Limb (tissue), 2 donors: ENCODE results near the gene TPO.
"Not testable (repeated sequence)": the region's sequence is repeated elsewhere in the genome, so short reads cannot be mapped to it uniquely, and the experiment has no call there.

ENCODE experiments used
- DNase-seq, 2 donors: peaks; one replicate each; pipeline ENCODE4 v3.0.0-alpha.2; 2016; ENCODE audit errors: extremely low spot score in 2 of 2

The TPO gene

DNA sequence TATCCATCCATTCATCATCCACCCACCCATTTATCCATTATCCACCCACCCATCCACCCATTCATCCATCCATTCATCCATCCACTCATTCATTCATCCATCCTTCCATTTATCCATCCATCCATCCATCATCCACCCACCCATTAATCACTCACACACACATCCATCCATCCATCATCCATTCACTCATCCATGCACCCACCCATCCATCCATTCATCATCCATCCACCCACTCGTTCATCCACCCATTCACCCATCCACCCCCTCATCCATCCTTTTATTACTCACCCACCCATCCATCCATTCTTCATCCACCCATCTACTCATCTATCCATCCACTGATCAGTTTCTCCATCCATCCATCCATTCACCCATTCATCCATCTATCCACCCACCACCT lies 8.1 kb upstream of the TPO start:
- DNase-seq = no peak

DNA sequence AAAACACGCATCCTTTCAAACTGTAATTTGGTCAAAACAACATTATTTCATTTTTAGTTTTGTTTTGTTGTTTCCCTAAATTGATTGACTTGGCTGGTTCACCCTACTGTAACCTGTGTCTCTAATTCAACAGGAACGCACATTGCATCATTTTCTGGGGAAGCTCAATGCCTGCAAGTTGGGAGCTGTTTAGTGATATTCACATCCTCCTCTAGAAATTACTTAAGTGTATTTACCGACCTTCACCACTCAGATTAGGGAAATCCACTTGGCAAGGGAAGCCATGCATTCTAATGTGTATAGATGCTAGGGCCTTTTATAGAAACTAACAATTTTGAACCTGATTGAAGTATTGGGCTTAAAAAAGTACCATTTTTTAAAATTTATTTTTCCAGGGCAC lies 7.3 kb upstream of the TPO start:
- no peak for DNase-seq

GRCh38 chr2:1406434-1406833 lies 6.8 kb upstream of the TPO start:
- DNase-seq = no peak

- DNase-seq = no peak
Measured at GRCh38 chr2:1407950-1408675, 5.2 kb upstream of the TPO start.

- no peak for DNase-seq
Measured at GRCh38 chr2:1414121-1414520, 858 bp downstream of the TPO start.

DNA sequence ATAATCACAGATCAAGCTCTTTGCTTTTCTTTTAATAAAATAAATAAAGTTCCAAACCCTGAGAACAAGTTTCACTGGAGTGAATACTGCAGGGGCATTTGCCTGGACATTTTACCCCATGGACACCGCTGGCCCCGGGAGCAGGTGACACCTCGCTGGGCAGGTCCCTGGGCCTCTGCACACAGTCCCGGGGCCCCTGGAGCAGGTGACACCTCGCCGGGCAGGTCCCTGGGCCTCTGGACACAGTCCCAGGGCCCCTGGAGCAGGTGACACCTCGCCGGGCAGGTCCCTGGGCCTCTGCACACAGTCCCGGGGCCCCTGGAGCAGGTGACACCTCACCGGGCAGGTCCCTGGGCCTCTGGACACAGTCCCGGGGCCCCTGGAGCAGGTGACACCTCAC lies 1.6 kb downstream of the TPO start:
- DNase-seq = not testable (repeated sequence)

DNA sequence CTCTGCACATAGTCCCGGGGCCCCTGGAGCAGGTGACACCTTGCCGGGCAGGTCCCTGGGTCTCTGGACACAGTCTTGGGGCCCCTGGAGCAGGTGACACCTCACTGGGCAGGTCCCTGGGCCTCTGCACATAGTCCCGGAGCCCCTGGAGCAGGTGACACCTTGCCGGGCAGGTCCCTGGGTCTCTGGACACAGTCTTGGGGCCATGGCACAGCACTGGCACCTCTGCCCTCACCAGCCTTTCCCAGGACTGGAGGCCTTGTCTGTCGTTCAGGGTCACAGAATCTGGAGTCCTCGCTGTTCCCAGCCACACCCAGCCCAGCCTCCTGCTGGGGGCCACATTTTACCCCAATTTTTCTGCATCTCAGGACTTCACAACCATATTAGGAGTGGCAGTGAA lies 2.2 kb downstream of the TPO start:
- no peak for DNase-seq

DNA sequence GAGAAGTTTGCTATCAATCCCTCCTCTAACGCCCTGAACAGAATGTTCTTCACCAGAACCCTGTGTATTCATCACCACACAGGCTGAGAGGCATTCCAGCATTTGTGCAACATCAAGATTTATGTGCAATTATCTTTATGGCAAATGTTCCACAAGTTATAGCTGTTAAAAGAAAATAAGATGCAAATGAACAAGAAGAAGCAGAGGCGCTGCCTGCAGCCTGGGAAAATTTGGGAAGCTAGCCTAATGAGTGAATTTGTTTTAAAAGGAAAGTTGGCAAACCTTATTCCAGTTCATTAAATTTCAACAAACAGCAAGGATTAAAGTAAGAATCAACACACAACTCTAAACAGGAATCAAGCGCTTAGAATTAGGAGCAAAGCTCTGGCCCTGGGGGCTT lies 5.3 kb downstream of the TPO start:
- no peak for DNase-seq

- no peak for DNase-seq
Measured at GRCh38 chr2:1420746-1421480, 7.7 kb downstream of the TPO start.

- DNase-seq = no peak
Measured at GRCh38 chr2:1421731-1422130, 8.5 kb downstream of the TPO start.

DNA sequence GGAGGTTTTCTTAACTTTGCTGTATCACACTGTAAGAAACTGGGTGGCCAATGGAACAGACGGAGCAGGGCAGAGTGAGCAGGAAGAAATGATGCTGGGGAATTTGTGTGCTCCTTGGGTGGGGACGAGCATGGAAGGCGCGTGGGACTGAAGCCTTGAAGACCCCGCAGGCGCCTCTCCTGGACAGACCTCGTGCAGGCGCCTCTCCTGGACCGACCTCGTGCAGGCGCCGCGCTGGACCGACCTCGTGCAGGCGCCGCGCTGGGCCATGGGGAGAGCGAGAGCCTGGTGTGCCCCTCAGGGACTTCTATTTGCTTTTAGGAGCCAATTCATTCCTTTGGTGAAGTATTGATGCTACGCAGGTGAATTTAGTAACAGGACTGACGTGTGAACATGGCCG lies 8.9 kb downstream of the TPO start:
- DNase-seq = no peak

DNA sequence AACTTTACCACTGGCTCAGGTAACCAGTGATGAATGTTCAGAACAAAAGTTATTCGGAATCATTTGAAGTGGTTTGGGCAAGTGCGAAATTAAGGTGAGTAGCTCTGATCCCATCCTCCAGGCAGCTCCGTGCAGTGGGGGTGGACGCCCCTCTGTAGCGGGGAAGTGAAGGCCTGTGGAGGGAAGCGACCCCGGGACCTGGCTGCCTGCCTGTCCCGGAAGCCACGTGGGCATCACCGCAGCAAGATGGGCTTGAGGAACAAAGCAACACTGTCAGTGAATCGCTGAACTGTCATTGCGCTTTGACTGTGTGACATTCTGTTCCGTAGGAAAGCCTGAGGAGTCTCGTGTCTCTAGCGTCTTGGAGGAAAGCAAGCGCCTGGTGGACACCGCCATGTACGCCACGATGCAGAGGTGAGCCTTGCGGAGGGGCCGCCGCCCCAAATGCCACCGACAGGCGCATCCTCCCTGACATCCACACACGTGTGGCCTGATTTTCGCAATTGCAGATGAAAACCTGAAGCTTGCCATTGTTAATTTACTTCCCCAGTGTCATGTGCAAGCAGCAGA lies 9.5 kb downstream of the TPO start:
- no peak for DNase-seq

- no peak for DNase-seq
Measured at GRCh38 chr2:1427086-1427485, 13.8 kb downstream of the TPO start.

DNA sequence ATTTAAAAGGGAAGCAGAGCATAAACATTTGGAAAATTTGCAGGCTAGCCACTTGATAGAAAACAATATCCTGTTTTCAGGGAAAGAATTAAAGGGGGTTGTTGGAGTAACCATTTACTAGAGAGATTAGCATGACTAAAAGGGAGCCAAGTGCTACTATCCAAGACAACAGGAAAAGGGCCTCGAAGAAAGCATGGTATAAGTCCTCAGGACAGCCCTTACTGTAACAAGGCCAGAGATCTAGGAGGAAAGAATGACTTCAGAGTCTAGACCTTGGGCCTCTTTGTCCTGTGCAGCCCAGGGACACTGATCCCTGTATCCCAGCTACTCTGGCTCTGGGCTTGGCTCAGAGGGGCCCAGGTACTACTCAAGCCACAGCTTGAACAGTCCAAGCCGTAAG lies 16.6 kb downstream of the TPO start:
- no peak for DNase-seq

- no peak for DNase-seq
Measured at GRCh38 chr2:1430491-1430890, 17.2 kb downstream of the TPO start.

- no peak for DNase-seq
Measured at GRCh38 chr2:1431886-1432400, 18.7 kb downstream of the TPO start.

DNA sequence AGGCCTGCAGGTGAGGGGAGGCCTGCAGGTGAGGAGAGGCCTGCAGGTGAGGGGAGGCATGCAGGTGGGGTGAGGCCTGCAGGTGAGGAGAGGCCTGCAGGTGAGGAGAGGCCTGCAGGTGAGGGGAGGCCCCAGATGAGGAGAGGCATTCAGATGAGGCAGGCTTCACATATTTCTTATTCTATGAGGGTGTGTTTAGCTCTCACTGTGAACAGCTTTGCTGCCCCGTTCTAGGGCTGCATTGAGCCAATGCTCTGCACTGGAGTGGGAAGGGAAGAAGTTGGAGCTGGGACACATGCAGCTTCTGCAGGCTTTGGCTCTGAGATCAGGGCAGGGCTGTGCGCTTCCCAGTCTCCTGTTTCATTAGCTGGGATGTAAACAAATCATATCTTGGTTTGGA lies 19.5 kb downstream of the TPO start:
- DNase-seq = no peak

DNA sequence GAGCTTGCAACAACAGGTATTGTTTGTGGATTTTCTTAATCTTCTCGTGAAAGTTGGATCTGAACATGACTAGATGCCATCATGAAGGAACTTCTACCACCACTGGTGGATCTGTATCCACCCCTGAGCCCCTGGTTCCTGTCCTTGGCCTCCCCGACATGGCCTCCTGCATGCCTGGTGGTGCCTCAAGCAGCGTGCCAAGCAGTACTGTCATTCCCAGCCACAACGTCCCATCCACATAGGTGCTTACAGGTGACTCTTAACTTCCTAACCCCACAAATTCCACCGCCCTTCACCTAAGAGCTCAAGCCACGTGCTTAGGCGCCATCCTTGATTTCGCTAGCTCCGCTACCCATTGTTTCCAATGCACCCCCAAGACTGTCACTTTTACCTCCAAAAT lies 23.1 kb downstream of the TPO start:
- no peak for DNase-seq

DNA sequence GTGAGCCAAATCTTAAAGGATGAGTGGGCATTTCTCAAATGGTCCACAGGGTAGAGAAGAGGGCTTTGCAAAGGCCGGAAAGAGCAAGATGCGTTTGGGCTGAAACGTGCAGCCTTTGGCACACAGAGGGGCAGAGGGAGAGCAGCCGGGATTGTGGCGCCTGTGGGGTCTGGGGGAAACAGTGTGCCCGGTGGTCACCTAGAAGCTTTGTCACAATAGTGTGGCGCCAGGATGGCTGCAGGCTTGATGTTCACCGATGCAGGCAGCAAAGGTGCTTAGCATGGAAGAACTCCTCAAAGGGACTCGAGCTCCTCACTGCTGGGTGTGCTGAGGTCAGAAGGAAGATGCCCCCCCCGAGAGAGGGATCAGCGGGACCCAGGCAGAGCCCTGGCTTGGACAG lies 23.8 kb downstream of the TPO start:
- DNase-seq = no peak

GRCh38 chr2:1437537-1437936 lies 24.3 kb downstream of the TPO start:
- no peak for DNase-seq

- no peak for DNase-seq
Measured at GRCh38 chr2:1438972-1439371, 25.7 kb downstream of the TPO start.

DNA sequence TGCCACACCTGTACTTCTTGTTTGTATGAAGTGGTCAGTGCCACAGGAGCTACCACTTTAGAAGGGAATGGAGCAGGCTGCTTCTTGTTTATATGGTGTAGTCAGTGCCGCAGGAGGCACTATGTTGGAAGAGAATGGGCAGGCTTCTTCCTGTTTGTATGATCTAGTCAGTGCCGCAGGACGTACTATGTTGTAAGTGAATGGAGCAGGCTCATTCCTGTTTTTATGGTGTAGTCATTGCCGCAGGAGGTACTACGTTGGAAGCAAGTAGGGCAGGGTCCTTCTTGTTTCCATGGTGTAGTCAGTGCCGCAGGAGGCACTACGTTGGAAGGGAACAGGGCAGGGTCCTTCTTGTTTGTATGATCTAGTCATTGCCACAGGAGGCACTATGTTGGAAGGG lies 27.3 kb downstream of the TPO start:
- DNase-seq = no peak

DNA sequence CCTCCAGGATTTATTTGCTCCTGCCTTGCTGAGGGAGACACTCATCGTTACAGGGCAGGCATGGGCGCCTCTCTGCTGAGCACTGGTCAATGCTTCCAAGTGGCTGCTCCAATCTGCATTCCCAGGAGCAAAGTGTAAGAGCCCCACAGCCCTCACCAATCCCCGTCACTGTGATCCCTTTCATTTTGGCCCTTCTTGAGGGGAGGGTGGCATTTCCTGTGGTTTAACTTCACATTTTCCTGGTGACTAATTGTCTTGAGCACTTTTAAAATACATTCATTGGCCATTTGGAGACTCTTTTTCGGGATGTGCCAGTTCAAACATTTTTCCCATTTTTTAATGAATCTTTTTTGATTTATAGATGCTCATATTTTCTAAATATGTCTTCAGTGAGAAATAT lies 33.0 kb downstream of the TPO start:
- DNase-seq = no peak
